Measurements from ENCODE around the gene PLN. TPM values are rescaled to one million over a fixed set of nuclear protein-coding genes. Genes with fewer than 3 reads are reported as not detected.

Gene PLN
- total RNA-seq, 1 donor from 2014 or later, result not detected

GRCh38 chr6:118546164-118546879 is 1.8 kb upstream of the PLN start:
- Mint-ChIP-seq H3K9me3 (ENCODE audit: low read depth) (no peaks in the 10 kb centered on the region), H3K27ac (ENCODE audit: unreplicated experiment) (no peak overlapping the region), H3K4me3 (ENCODE audit: unreplicated experiment) (no peak overlapping the region), H3K27me3 (ENCODE audit: low read depth) (no peaks in the 10 kb centered on the region), H3K4me1 (ENCODE audit: low read depth) (peaks cover 32% of the 10 kb centered on the region), H3K36me3 (ENCODE audit: low read depth) (no peaks in the 10 kb centered on the region)
- TF ChIP-seq, protein P1, sequence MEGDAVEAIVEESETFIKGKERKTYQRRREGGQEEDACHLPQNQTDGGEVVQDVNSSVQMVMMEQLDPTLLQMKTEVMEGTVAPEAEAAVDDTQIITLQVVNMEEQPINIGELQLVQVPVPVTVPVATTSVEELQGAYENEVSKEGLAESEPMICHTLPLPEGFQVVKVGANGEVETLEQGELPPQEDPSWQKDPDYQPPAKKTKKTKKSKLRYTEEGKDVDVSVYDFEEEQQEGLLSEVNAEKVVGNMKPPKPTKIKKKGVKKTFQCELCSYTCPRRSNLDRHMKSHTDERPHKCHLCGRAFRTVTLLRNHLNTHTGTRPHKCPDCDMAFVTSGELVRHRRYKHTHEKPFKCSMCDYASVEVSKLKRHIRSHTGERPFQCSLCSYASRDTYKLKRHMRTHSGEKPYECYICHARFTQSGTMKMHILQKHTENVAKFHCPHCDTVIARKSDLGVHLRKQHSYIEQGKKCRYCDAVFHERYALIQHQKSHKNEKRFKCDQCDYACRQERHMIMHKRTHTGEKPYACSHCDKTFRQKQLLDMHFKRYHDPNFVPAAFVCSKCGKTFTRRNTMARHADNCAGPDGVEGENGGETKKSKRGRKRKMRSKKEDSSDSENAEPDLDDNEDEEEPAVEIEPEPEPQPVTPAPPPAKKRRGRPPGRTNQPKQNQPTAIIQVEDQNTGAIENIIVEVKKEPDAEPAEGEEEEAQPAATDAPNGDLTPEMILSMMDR (IDR thresholded peaks at IDR 0.05), result no peak
- DNase-seq (ENCODE audit: low spot score), result no peak

DNA sequence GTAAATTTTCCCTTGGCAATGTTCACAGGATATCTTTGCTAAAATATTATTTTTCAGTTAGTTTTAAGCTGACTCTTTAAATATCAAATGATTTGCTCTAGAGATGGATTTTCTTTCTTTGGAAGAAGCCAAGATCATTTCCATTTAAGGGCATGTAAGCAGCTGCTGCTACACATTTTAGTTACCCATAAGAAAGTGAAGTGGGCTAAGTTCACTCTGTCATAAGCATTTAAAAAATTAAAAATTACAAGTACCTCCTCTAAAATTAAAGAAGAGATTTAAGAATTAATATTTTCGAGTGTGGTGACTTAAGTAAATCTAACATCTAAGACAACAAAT is 1.2 kb upstream of the PLN start:
- Mint-ChIP-seq H3K27ac (ENCODE audit: unreplicated experiment) (no peak overlapping the region), H3K36me3 (ENCODE audit: low read depth) (no peaks in the 10 kb centered on the region)

GRCh38 chr6:118548613-118549012 is 517 bp downstream of the PLN start:
- no peaks in the 10 kb centered on the region for H3K36me3 Mint-ChIP-seq (ENCODE audit: low read depth)
- no peak for DNase-seq (ENCODE audit: low spot score)
- TF ChIP-seq, protein P1 (IDR thresholded peaks at IDR 0.05), result no peak

More for the DNA sequence above, 1.2 kb upstream of the PLN start:
- peaks cover 32% of the 10 kb centered on the region for H3K4me1 Mint-ChIP-seq (ENCODE audit: low read depth)
- no peak for DNase-seq (ENCODE audit: low spot score)
- H3K9me3 Mint-ChIP-seq (ENCODE audit: low read depth), result no peaks in the 10 kb centered on the region
- no peak overlapping the region for H3K4me3 Mint-ChIP-seq (ENCODE audit: unreplicated experiment)
- H3K27me3 Mint-ChIP-seq (ENCODE audit: low read depth), result no peaks in the 10 kb centered on the region
- TF ChIP-seq, protein P1 (IDR thresholded peaks at IDR 0.05), result no peak

GRCh38 chr6:118551063-118552053 is 3.3 kb downstream of the PLN start:
- no peak for DNase-seq (ENCODE audit: low spot score)
- peaks cover 36% of the 10 kb centered on the region for H3K4me1 Mint-ChIP-seq (ENCODE audit: low read depth)
- H3K36me3 Mint-ChIP-seq (ENCODE audit: low read depth), result peaks cover 1% of the 10 kb centered on the region
- H3K27me3 Mint-ChIP-seq (ENCODE audit: low read depth), result no peaks in the 10 kb centered on the region
- H3K9me3 Mint-ChIP-seq (ENCODE audit: low read depth), result no peaks in the 10 kb centered on the region
- H3K4me3 Mint-ChIP-seq (ENCODE audit: unreplicated experiment), result no peak overlapping the region
- TF ChIP-seq, protein P1 (IDR thresholded peaks at IDR 0.05), result peak; percentile 87
- H3K27ac Mint-ChIP-seq (ENCODE audit: unreplicated experiment), result peak overlapping the region; percentile 45

More at GRCh38 chr6:118548613-118549012, 517 bp downstream of the PLN start:
- Mint-ChIP-seq H3K27ac (ENCODE audit: unreplicated experiment) (no peak overlapping the region), H3K4me3 (ENCODE audit: unreplicated experiment) (no peak overlapping the region), H3K9me3 (ENCODE audit: low read depth) (no peaks in the 10 kb centered on the region), H3K4me1 (ENCODE audit: low read depth) (peaks cover 32% of the 10 kb centered on the region), H3K27me3 (ENCODE audit: low read depth) (no peaks in the 10 kb centered on the region)

- no peak for DNase-seq (ENCODE audit: low spot score)
- Mint-ChIP-seq H3K36me3 (ENCODE audit: low read depth) (peaks cover 1% of the 10 kb centered on the region), H3K27ac (ENCODE audit: unreplicated experiment) (peak overlapping the region; percentile 22), H3K4me3 (ENCODE audit: unreplicated experiment) (no peak overlapping the region), H3K27me3 (ENCODE audit: low read depth) (no peaks in the 10 kb centered on the region), H3K9me3 (ENCODE audit: low read depth) (no peaks in the 10 kb centered on the region), H3K4me1 (ENCODE audit: low read depth) (peaks cover 27% of the 10 kb centered on the region)
- TF ChIP-seq, protein P1 (IDR thresholded peaks at IDR 0.05), result no peak
These were observed 5.0 kb downstream of the PLN start for GRCh38 chr6:118553132-118553531.

Data from chondrocyte (in vitro differentiated cells).